Activated CD4-positive, alpha-beta T cell treated with anti-CD3 and anti-CD28 coated beads, Interleukin-10, Interleukin-2, amounts not matched to agents 100 ng/mL and 50 ng/mL, durations not matched to agents 16 hours and 8 hours (primary cell): ENCODE measurements around the gene GPS1.

ENCODE experiments used
- DNase-seq: peaks from one replicate; pipeline ENCODE4 v3.0.0-alpha.2; 2020

The GPS1 gene

GRCh38 chr17:82080789-82081464 lies 29.2 kb downstream of the GPS1 start:
- DNase-seq = no peak

GRCh38 chr17:82081546-82081945 lies 29.8 kb downstream of the GPS1 start:
- no peak for DNase-seq

- DNase-seq = no peak
These were observed 30.3 kb downstream of the GPS1 start for GRCh38 chr17:82081966-82082365.

- no peak for DNase-seq
These were observed 30.8 kb downstream of the GPS1 start for GRCh38 chr17:82082456-82082855.

- no peak for DNase-seq
These were observed 31.3 kb downstream of the GPS1 start for GRCh38 chr17:82083009-82083408.

- DNase-seq = no peak
These were observed 32.0 kb downstream of the GPS1 start for GRCh38 chr17:82083533-82084359.

- DNase-seq = no peak
These were observed 32.8 kb downstream of the GPS1 start for GRCh38 chr17:82084373-82085030.

- DNase-seq = no peak
These were observed 33.5 kb downstream of the GPS1 start for GRCh38 chr17:82085031-82085861.

GRCh38 chr17:82085931-82086764 lies 34.5 kb downstream of the GPS1 start:
- no peak for DNase-seq

- DNase-seq = no peak
These were observed 35.5 kb downstream of the GPS1 start for GRCh38 chr17:82086941-82087906.

- DNase-seq = no peak
These were observed 36.5 kb downstream of the GPS1 start for GRCh38 chr17:82087961-82088837.

GRCh38 chr17:82088838-82089722 lies 37.4 kb downstream of the GPS1 start:
- no peak for DNase-seq

- DNase-seq = no peak
These were observed 38.2 kb downstream of the GPS1 start for GRCh38 chr17:82089723-82090548.

GRCh38 chr17:82090549-82091263 lies 39.0 kb downstream of the GPS1 start:
- DNase-seq = no peak

GRCh38 chr17:82091264-82092066 lies 39.8 kb downstream of the GPS1 start:
- no peak for DNase-seq

- DNase-seq = no peak
These were observed 40.4 kb downstream of the GPS1 start for GRCh38 chr17:82092094-82092586.
